GM12878 (cell line): ENCODE data around the gene NIBAN1. TPM values are rescaled to one million over a fixed set of nuclear protein-coding genes. Genes with fewer than 3 reads are reported as not detected.

Experiments used
- CHD4 ChIP-seq: fragments of 200-600 bp; sonication (generic); IDR thresholded peaks from 2 replicates; pipeline ENCODE4 v1.6.1; 2016; ENCODE audit warnings: mild to moderate bottlenecking
- CREB1 ChIP-seq: IDR thresholded peaks from 2 replicates; pipeline ENCODE4 v1.6.1; 2012; ENCODE audit warnings: low read depth, mild to moderate bottlenecking, inconsistent platforms
- DPF2 ChIP-seq: fragments of 450-650 bp; IDR thresholded peaks from 2 replicates; pipeline ENCODE4 v1.6.1; 2017; ENCODE audit warnings: mild to moderate bottlenecking
- EED ChIP-seq: sonication (generic); IDR thresholded peaks from 2 replicates; pipeline ENCODE4 v1.6.1; 2016; ENCODE audit warnings: antibody characterized with exemption, low read depth
- EP300 ChIP-seq, 2 experiments: fragments of 150-350 bp in 1 of 2; IDR thresholded peaks; 2 replicates each; pipeline ENCODE4 v1.6.1; 2011 to 2012; ENCODE audit warnings: low read depth in 2 of 2, low read length in 2 of 2, borderline replicate concordance in 1 of 2, improper control_type of control experiment in 1 of 2, inconsistent platforms in 1 of 2; ENCODE audit not compliant: control insufficient read depth in 1 of 2
- HDGF ChIP-seq: fragments of 450-650 bp; IDR thresholded peaks from 2 replicates; pipeline ENCODE4 v1.6.1; 2016; ENCODE audit warnings: antibody characterized with exemption
- IKZF1 ChIP-seq: fragments of 450-650 bp; conservative IDR thresholded peaks from 2 replicates; pipeline ENCODE4 v1.6.1; 2017; ENCODE audit warnings: antibody characterized with exemption, mild to moderate bottlenecking
- IRF4 ChIP-seq: IDR thresholded peaks from 2 replicates; pipeline ENCODE4 v1.6.1; 2011; ENCODE audit warnings: low read depth, low read length
- MEF2B ChIP-seq: fragments of 450-650 bp; IDR thresholded peaks from 2 replicates; pipeline ENCODE4 v1.6.1; 2018; ENCODE audit warnings: mild to moderate bottlenecking, moderate library complexity; ENCODE audit not compliant: partially characterized antibody, poor library complexity, severe bottlenecking
- NFIC ChIP-seq: IDR thresholded peaks from 2 replicates; pipeline ENCODE4 v1.6.1; 2012; ENCODE audit warnings: low read depth, mild to moderate bottlenecking, inconsistent platforms, low read length, moderate library complexity
- PAX5 ChIP-seq: IDR thresholded peaks from 2 replicates; pipeline ENCODE4 v1.6.1; 2011; ENCODE audit warnings: low read depth, low read length, borderline replicate concordance
- PAX8 ChIP-seq: fragments of 450-650 bp; IDR thresholded peaks from 2 replicates; pipeline ENCODE4 v1.6.1; 2017; ENCODE audit warnings: mild to moderate bottlenecking, moderate library complexity
- RELB ChIP-seq: fragments of 450-650 bp; IDR thresholded peaks from 2 replicates; pipeline ENCODE4 v1.6.1; 2017; ENCODE audit warnings: low read depth, mild to moderate bottlenecking, moderate library complexity
- RFX5 ChIP-seq: IDR thresholded peaks from 2 replicates; pipeline ENCODE4 v1.6.1; 2011; ENCODE audit warnings: low read depth, low read length, improper control_type of control experiment
- SREBF2 ChIP-seq: IDR thresholded peaks from 2 replicates; pipeline ENCODE4 v1.6.1; 2012; ENCODE audit warnings: mild to moderate bottlenecking, low read length
- TBL1XR1 ChIP-seq: IDR thresholded peaks from 2 replicates; pipeline ENCODE4 v1.6.1; 2012; ENCODE audit warnings: low read depth, low read length, improper control_type of control experiment
- TCF12 ChIP-seq: IDR thresholded peaks from 2 replicates; pipeline ENCODE4 v1.6.1; 2011; ENCODE audit warnings: low read depth, mild to moderate bottlenecking, low read length
- ZBTB11 ChIP-seq: fragments of 450-650 bp; formaldehyde crosslinking; IDR thresholded peaks from 2 replicates; pipeline ENCODE4 v1.5.0; 2022; ENCODE audit warnings: mild to moderate bottlenecking, missing genetic modification characterization
- ZNF592 ChIP-seq: fragments of 450-650 bp; IDR thresholded peaks from 2 replicates; pipeline ENCODE4 v1.6.1; 2017; ENCODE audit warnings: mild to moderate bottlenecking, moderate library complexity
- polyA plus RNA-seq, 11 experiments: library from polyadenylated mRNA; depleted of rRNA in 4 of 11; unstranded in 6 of 11; stranded (reverse) in 5 of 11; fragments of >200 nt; fragmentation: Nextera tagmentation in 4 of 11; fragmentation: Illumina TruSeq in 1 of 11; extraction: Ambion mirVana in 4 of 11; extraction: Trizol in 1 of 11; gene quantifications; 1 replicate in 1 of 11; 2 replicates in 10 of 11; pipeline versions ENCODE4 v1.2.1 to v1.2.3, GENCODE V29; 2011 to 2016; ENCODE audit warnings: inconsistent platforms in 2 of 11, missing spikeins in 2 of 11, low read depth in 1 of 11
- total RNA-seq, 4 experiments: library from RNA; depleted of rRNA in 3 of 4; stranded (reverse); fragments of >200 nt in 3 of 4; fragmentation: Illumina TruSeq in 1 of 4; extraction: Trizol in 1 of 4; gene quantifications; 2 replicates each; pipeline versions ENCODE4 v1.2.1 to v1.2.3, GENCODE V29; 2013 to 2021

The NIBAN1 gene
- total and polyA plus RNA-seq, 10 of the 15 experiments (the other 5 are each of a cell fraction or from before 2014, with no cell fraction given): 11.2 to 67.8 (median 44.3) TPM

GRCh38 chr1:184945678-184946412 lies 28.5 kb downstream of the NIBAN1 start (continued):
- 0 out of 2 replicates have a peak, but pooled peaks have one; percentile 25 for TF ChIP-seq ZNF592
- peak; percentile 75; the same call in 1 of the 2 replicates for TF ChIP-seq IRF4
- peak; percentile 91 for TF ChIP-seq EED
- peak; percentile 57 to 80; a peak in 2 of 4 replicates for TF ChIP-seq EP300 (IDR thresholded peaks at IDR 0.05; ENCODE audit: borderline replicate concordance in 1 of 2, control insufficient read depth in 1 of 2, low read depth in 2 of 2, low read length in 2 of 2)
- TF ChIP-seq PAX8: no peak
- 0 out of 2 replicates have a peak, but pooled peaks have one; percentile 47 for TF ChIP-seq PAX5
- peak; percentile 88 for TF ChIP-seq MEF2B
- peak; percentile 97 for TF ChIP-seq TBL1XR1
- TF ChIP-seq IKZF1: peak; percentile 86
- TF ChIP-seq TCF12: peak; percentile 81
- no peak for TF ChIP-seq CHD4
- no peak for TF ChIP-seq RFX5
- TF ChIP-seq DPF2: peak; percentile 64
- TF ChIP-seq CREB1: peak; percentile 62; the same call in 1 of the 2 replicates
- no peak for TF ChIP-seq SREBF2
- no peak for TF ChIP-seq ZBTB11 (CRISPR knock-in tag)
- TF ChIP-seq HDGF: 0 out of 2 replicates have a peak, but pooled peaks have one; percentile 16
- TF ChIP-seq RELB: 0 out of 2 replicates have a peak, but pooled peaks have one; percentile 18
- peak; percentile 99 for TF ChIP-seq NFIC
- TF ChIP-seq, all 136 proteins: peak for 34
